Peyer's patch (tissue), 4 donors: Measurements from ENCODE around the gene VCAM1.

ENCODE experiments used
- POLR2A ChIP-seq, 2 donors: fragments of 450-650 bp; IDR thresholded peaks; one replicate each; pipeline ENCODE4 v1.5.1; 2017; ENCODE audit warnings: antibody characterized with exemption in 2 of 2, mild to moderate bottlenecking in 2 of 2, moderate library complexity in 2 of 2
- TF ChIP-seq, protein P1 (sequence below), 6 experiments: fragments of 450-650 bp in 4 of 6; fragments of 200-600 bp in 2 of 6; sonication (generic) in 1 of 6; IDR thresholded peaks; one replicate each; pipeline ENCODE4 v1.5.1; 2017 to 2019; ENCODE audit warnings: antibody characterized with exemption in 6 of 6, mild to moderate bottlenecking in 3 of 6, moderate library complexity in 1 of 6

DNA sequence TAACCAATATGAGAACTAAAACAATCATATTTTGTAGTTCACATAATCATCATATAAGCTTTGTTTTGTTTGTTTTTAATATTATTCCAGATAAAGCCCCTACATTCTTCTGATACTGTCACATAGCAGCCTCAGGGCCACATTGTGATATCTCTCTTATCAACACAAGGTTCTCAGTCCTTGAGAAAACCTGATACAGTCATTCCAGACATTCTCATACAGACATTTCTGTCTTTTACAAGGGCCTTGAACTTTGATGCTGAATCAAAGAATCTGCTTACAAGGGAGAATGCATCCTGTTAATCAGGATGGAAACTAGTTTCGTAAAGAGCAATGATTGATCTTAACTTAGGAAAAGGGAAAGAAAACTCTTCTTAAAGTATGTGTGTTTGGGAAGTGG lies 12.7 kb upstream of the VCAM1 start:
- TF ChIP-seq POLR2A (IDR thresholded peaks at IDR 0.05), result no peak
- TF ChIP-seq, protein P1, sequence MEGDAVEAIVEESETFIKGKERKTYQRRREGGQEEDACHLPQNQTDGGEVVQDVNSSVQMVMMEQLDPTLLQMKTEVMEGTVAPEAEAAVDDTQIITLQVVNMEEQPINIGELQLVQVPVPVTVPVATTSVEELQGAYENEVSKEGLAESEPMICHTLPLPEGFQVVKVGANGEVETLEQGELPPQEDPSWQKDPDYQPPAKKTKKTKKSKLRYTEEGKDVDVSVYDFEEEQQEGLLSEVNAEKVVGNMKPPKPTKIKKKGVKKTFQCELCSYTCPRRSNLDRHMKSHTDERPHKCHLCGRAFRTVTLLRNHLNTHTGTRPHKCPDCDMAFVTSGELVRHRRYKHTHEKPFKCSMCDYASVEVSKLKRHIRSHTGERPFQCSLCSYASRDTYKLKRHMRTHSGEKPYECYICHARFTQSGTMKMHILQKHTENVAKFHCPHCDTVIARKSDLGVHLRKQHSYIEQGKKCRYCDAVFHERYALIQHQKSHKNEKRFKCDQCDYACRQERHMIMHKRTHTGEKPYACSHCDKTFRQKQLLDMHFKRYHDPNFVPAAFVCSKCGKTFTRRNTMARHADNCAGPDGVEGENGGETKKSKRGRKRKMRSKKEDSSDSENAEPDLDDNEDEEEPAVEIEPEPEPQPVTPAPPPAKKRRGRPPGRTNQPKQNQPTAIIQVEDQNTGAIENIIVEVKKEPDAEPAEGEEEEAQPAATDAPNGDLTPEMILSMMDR (IDR thresholded peaks at IDR 0.05), result no peak
